Measurements from ENCODE around the gene EXOC6B. TPM values are rescaled to one million over a fixed set of nuclear protein-coding genes. Genes with fewer than 3 reads are reported as not detected.

EXOC6B gene
- total and polyA plus RNA-seq, 2 of the 8 experiments (the other 6 are each of a cell fraction or from before 2014, with no cell fraction given), result 13.5 to 33.0 TPM

- TF ChIP-seq GABPA (IDR thresholded peaks at IDR 0.05; ENCODE audit: borderline replicate concordance, insufficient read depth, low read length) (no peak), CHD1 (IDR thresholded peaks at IDR 0.05; ENCODE audit: low read depth, low read length) (no peak), SIN3A (conservative IDR thresholded peaks at IDR 0.05 in 1 of 2, IDR thresholded peaks at IDR 0.05 in 1 of 2; ENCODE audit: low read depth in 1 of 2, low read length in 2 of 2) (no peak), HDAC6 (IDR thresholded peaks at IDR 0.05; ENCODE audit: low read depth, low read length) (no peak), SRF (IDR thresholded peaks at IDR 0.05; ENCODE audit: low read depth, low read length) (no peak), NANOG (IDR thresholded peaks at IDR 0.05; ENCODE audit: insufficient read depth, low read depth, low read length, poor library complexity, severe bottlenecking) (no peak), CREB1 (IDR thresholded peaks at IDR 0.05) (no peak), FOSL1 (IDR thresholded peaks at IDR 0.05; ENCODE audit: insufficient read depth, low read depth, low read length) (no peak), MAX (IDR thresholded peaks at IDR 0.05) (no peak), SIRT6 (IDR thresholded peaks at IDR 0.05; ENCODE audit: low read length) (no peak), SP4 (IDR thresholded peaks at IDR 0.05; ENCODE audit: low read length) (no peak)
Measured at GRCh38 chr2:72759755-72760154, 66.1 kb downstream of the EXOC6B start (continued).
